K562 (cell line): ENCODE data around the gene KCNJ11. TPM values are rescaled to one million over a fixed set of nuclear protein-coding genes. Genes with fewer than 3 reads are reported as not detected.
A peak's percentile ranks its signal among the peaks of the same experiment; 100 is the strongest.

Source experiments
- C11orf30 ChIP-seq: fragments of 450-650 bp; IDR thresholded peaks from 2 replicates; pipeline ENCODE4 v1.6.1; 2016; ENCODE audit warnings: low read depth, mild to moderate bottlenecking
- HOXB6 ChIP-seq: fragments of 250-450 bp; sonication (Bioruptor Pico); IDR thresholded peaks from 2 replicates; pipeline ENCODE4 v1.5.1; 2022; ENCODE audit warnings: mild to moderate bottlenecking, borderline replicate concordance
- NCOR1 ChIP-seq: fragments of 450-650 bp; IDR thresholded peaks from 2 replicates; pipeline ENCODE4 v1.6.1; 2016; ENCODE audit warnings: mild to moderate bottlenecking, moderate library complexity
- POLR2AphosphoS2 ChIP-seq: IDR thresholded peaks from 2 replicates; pipeline ENCODE4 v1.6.1; 2012; ENCODE audit warnings: low read length, improper control_type of control experiment
- RBM22 ChIP-seq: fragments of 200-400 bp; formaldehyde crosslinking; IDR thresholded peaks from 2 replicates; pipeline ENCODE4 v1.6.1; 2018; ENCODE audit warnings: low read length, low read depth; ENCODE audit not compliant: poor library complexity, severe bottlenecking
- RUNX1 ChIP-seq: sonication (generic); IDR thresholded peaks from 2 replicates; pipeline ENCODE4 v1.6.1; 2016; ENCODE audit warnings: antibody characterized with exemption, low read depth
- SMARCB1 ChIP-seq: IDR thresholded peaks from 2 replicates; pipeline ENCODE4 v1.6.1; 2011; ENCODE audit warnings: improper control_type of control experiment, low read depth; ENCODE audit not compliant: insufficient read length
- SUPT5H ChIP-seq: fragments of 450-650 bp; IDR thresholded peaks from 2 replicates; pipeline ENCODE4 v1.6.1; 2016
- TRIM28 ChIP-seq: fragments of 450-650 bp; IDR thresholded peaks from 2 replicates; pipeline ENCODE4 v1.6.1; 2017
- ZNF12 ChIP-seq: sonication (generic); formaldehyde crosslinking; IDR thresholded peaks from 2 replicates; pipeline ENCODE4 v1.4.0; 2020; ENCODE audit warnings: mild to moderate bottlenecking, missing genetic modification reagents
- ZNF263 ChIP-seq: sonication (generic); formaldehyde crosslinking; IDR thresholded peaks from 2 replicates; pipeline ENCODE4 v1.8.0; 2022; ENCODE audit warnings: mild to moderate bottlenecking, missing genetic modification reagents, borderline replicate concordance
- ZNF57 ChIP-seq: fragments of 450-650 bp; formaldehyde crosslinking; IDR thresholded peaks from 2 replicates; pipeline ENCODE4 v1.4.0; 2020; ENCODE audit warnings: mild to moderate bottlenecking, moderate library complexity
- ZNF668 ChIP-seq: fragments of 250-450 bp; sonication (Bioruptor Pico); IDR thresholded peaks from 2 replicates; pipeline ENCODE4 v1.8.0; 2022; ENCODE audit warnings: mild to moderate bottlenecking, inconsistent platforms
- polyA plus RNA-seq, 8 experiments: library from polyadenylated mRNA; depleted of rRNA in 4 of 8; stranded (reverse) in 5 of 8; unstranded in 3 of 8; fragments of >200 nt; fragmentation: Nextera tagmentation in 2 of 8; fragmentation: Illumina TruSeq in 1 of 8; extraction: Ambion mirVana in 2 of 8; extraction: Trizol in 1 of 8; gene quantifications; 2 replicates each; pipeline versions ENCODE4 v1.2.1 to v1.2.3, GENCODE V29; 2011 to 2014; ENCODE audit warnings: inconsistent platforms in 1 of 8, missing spikeins in 1 of 8
- total RNA-seq, 7 experiments: library from RNA; depleted of rRNA in 6 of 7; stranded (reverse); fragments of >200 nt in 6 of 7; fragmentation: Illumina TruSeq in 2 of 7; extraction: Trizol in 2 of 7; gene quantifications; 2 replicates each; pipeline versions ENCODE4 v1.2.1 to v1.2.3, GENCODE V29; 2011 to 2021; ENCODE audit warnings: low replicate concordance in 1 of 7
- TF ChIP-seq, protein P1 (sequence below): fragments of 250-450 bp; sonication (Bioruptor Pico); IDR thresholded peaks from 2 replicates; pipeline ENCODE4 v1.5.0; 2021
- TF ChIP-seq, protein P2 (sequence below): fragments of 450-650 bp; IDR thresholded peaks from 2 replicates; pipeline ENCODE4 v1.6.1; 2017; ENCODE audit warnings: antibody characterized with exemption
- TF ChIP-seq, protein P3 (sequence below), 2 experiments: fragments of 450-650 bp in 1 of 2; sonication (generic) in 1 of 2; formaldehyde crosslinking in 1 of 2; IDR thresholded peaks; 2 replicates each; pipeline versions ENCODE4 v1.7.1 to v1.9.0; 2016 to 2022; ENCODE audit warnings: inconsistent platforms in 1 of 2, mild to moderate bottlenecking in 1 of 2, missing genetic modification reagents in 1 of 2

The KCNJ11 gene
- total and polyA plus RNA-seq, 9 of the 15 experiments (the other 6 are each of a cell fraction or from before 2014, with no cell fraction given), result 0.54 to 3.7 (median 0.86) TPM; not detected in 2

DNA sequence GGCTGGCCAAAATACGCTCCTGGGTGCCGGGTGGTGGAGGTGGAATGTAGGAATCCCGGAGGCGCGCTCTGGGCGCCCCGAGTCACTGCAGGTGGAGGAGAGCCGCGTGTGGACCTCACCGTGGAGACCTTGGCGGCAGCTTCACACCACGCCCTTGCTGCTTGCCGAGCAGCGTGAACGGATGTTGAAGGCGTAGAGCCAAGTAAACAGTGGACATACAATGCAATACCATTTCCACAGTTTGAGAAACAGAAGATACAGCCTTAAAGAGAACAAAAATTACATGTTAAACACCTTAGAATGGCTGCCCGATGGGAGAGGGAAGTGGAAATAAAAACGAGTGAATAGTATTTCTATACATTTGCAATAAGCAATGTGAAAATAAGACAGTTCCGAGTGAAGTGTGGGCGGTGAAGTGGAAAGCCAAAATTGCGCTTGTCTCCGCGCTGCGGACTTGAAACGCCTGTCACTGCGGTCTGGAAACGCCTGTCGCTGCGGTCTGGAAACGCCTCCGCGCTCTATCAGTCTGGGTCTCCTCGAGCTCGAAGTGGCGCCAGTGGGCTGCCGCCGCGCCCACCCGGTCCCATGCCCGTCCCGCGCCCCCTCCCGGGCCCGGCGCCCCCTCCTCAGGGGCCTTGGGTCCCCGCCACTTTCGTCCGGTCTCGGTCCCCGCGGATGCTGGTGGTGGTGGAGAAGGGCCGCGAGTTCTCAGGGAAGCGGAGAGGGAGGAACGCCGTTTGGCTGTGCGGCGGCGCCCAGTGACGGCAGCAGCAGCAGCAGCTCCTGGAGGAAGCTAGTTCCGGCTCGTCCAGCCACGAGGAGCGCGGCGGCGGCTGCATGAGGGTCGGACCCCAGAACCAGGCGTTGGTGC is 35.3 kb downstream of the KCNJ11 start (continued):
- TF ChIP-seq, protein P1, sequence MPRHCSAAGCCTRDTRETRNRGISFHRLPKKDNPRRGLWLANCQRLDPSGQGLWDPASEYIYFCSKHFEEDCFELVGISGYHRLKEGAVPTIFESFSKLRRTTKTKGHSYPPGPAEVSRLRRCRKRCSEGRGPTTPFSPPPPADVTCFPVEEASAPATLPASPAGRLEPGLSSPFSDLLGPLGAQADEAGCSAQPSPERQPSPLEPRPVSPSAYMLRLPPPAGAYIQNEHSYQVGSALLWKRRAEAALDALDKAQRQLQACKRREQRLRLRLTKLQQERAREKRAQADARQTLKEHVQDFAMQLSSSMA (CRISPR knock-in tag), result no peak
- no peak for TF ChIP-seq ZNF57 (CRISPR knock-in tag)
- TF ChIP-seq NCOR1, result peak; percentile 61
- TF ChIP-seq ZNF263 (CRISPR knock-in tag), result no peak
- peak; percentile 84 for TF ChIP-seq SUPT5H
- TF ChIP-seq RBM22, result peak; percentile 54
- TF ChIP-seq, protein P2, sequence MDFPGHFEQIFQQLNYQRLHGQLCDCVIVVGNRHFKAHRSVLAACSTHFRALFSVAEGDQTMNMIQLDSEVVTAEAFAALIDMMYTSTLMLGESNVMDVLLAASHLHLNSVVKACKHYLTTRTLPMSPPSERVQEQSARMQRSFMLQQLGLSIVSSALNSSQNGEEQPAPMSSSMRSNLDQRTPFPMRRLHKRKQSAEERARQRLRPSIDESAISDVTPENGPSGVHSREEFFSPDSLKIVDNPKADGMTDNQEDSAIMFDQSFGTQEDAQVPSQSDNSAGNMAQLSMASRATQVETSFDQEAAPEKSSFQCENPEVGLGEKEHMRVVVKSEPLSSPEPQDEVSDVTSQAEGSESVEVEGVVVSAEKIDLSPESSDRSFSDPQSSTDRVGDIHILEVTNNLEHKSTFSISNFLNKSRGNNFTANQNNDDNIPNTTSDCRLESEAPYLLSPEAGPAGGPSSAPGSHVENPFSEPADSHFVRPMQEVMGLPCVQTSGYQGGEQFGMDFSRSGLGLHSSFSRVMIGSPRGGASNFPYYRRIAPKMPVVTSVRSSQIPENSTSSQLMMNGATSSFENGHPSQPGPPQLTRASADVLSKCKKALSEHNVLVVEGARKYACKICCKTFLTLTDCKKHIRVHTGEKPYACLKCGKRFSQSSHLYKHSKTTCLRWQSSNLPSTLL, result no peak
- no peak; the same call in 1 of the 2 replicates for TF ChIP-seq C11orf30
- 0 out of 2 replicates have a peak, but pooled peaks have one; percentile 37 for TF ChIP-seq POLR2AphosphoS2
- TF ChIP-seq RUNX1, result no peak
- no peak for TF ChIP-seq HOXB6
- no peak for TF ChIP-seq SMARCB1
- TF ChIP-seq ZNF668 (CRISPR knock-in tag), result no peak
- TF ChIP-seq TRIM28, result no peak
- TF ChIP-seq, protein P3, sequence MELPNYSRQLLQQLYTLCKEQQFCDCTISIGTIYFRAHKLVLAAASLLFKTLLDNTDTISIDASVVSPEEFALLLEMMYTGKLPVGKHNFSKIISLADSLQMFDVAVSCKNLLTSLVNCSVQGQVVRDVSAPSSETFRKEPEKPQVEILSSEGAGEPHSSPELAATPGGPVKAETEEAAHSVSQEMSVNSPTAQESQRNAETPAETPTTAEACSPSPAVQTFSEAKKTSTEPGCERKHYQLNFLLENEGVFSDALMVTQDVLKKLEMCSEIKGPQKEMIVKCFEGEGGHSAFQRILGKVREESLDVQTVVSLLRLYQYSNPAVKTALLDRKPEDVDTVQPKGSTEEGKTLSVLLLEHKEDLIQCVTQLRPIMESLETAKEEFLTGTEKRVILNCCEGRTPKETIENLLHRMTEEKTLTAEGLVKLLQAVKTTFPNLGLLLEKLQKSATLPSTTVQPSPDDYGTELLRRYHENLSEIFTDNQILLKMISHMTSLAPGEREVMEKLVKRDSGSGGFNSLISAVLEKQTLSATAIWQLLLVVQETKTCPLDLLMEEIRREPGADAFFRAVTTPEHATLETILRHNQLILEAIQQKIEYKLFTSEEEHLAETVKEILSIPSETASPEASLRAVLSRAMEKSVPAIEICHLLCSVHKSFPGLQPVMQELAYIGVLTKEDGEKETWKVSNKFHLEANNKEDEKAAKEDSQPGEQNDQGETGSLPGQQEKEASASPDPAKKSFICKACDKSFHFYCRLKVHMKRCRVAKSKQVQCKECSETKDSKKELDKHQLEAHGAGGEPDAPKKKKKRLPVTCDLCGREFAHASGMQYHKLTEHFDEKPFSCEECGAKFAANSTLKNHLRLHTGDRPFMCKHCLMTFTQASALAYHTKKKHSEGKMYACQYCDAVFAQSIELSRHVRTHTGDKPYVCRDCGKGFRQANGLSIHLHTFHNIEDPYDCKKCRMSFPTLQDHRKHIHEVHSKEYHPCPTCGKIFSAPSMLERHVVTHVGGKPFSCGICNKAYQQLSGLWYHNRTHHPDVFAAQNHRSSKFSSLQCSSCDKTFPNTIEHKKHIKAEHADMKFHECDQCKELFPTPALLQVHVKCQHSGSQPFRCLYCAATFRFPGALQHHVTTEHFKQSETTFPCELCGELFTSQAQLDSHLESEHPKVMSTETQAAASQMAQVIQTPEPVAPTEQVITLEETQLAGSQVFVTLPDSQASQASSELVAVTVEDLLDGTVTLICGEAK (IDR thresholded peaks at IDR 0.05), result no peak; the same call in 1 of the 2 replicates
- TF ChIP-seq, protein P3 (CRISPR knock-in tag; IDR thresholded peaks at IDR 0.05), result no peak
- peak; percentile 34; the same call in 1 of the 2 replicates for TF ChIP-seq ZNF12 (CRISPR knock-in tag)
